ENCODE results near the gene IZUMO4.

The IZUMO4 gene

GRCh38 chr19:2096480-2097202 is at the start of gene IZUMO4:
Gene IZUMO4 (plus strand): TSS chr19:2096915. CDS start chr19:2096946, 31 bp downstream.
- Histone ChIP-seq H3K27ac (ENCODE audit: low read depth, low read length) (peak within 1 kb of the TSS; percentile 80), H2AFZ (ENCODE audit: low read length, unreplicated experiment) (no peak within 1 kb of the TSS), H3K36me3 (ENCODE audit: insufficient read depth, low read length) (no peaks in the 10 kb centered on the region), H3K4me3 (ENCODE audit: low read depth, low read length) (peak within 1 kb of the TSS; percentile 93), H3K79me2 (ENCODE audit: control insufficient read depth, insufficient read depth, low read length, unreplicated experiment) (peaks cover 30% of the 10 kb centered on the region), H3K27me3 (ENCODE audit: insufficient read depth, low read length) (no peaks in the 10 kb centered on the region), H3K4me1 (ENCODE audit: control insufficient read depth, insufficient read depth, low read length, unreplicated experiment) (peaks cover 9% of the 10 kb centered on the region)

- H3K36me3 ChIP-seq (ENCODE audit: insufficient read depth, low read length): no peaks in the 10 kb centered on the region
- H3K27ac ChIP-seq (ENCODE audit: low read depth, low read length): no peak overlapping the region; the same call in 1 of the 2 replicates
- peaks cover 35% of the 10 kb centered on the region for H3K4me1 ChIP-seq (ENCODE audit: control insufficient read depth, insufficient read depth, low read length, unreplicated experiment)
- H2AFZ ChIP-seq (ENCODE audit: low read length, unreplicated experiment): no peak overlapping the region
- H3K4me3 ChIP-seq (ENCODE audit: low read depth, low read length): no peak overlapping the region
- peaks cover 35% of the 10 kb centered on the region for H3K79me2 ChIP-seq (ENCODE audit: control insufficient read depth, insufficient read depth, low read length, unreplicated experiment)
- no peaks in the 10 kb centered on the region for H3K27me3 ChIP-seq (ENCODE audit: insufficient read depth, low read length)
Measured at GRCh38 chr19:2047076-2047448, 49.7 kb upstream of the IZUMO4 start.

- Histone ChIP-seq H3K4me1 (ENCODE audit: control insufficient read depth, insufficient read depth, low read length, unreplicated experiment) (peaks cover 38% of the 10 kb centered on the region), H3K4me3 (ENCODE audit: low read depth, low read length) (no peak overlapping the region; the same call in 1 of the 2 replicates), H3K27ac (ENCODE audit: low read depth, low read length) (peak overlapping the region; percentile 34; the same call in 1 of the 2 replicates), H3K36me3 (ENCODE audit: insufficient read depth, low read length) (no peaks in the 10 kb centered on the region), H2AFZ (ENCODE audit: low read length, unreplicated experiment) (no peak overlapping the region), H3K79me2 (ENCODE audit: control insufficient read depth, insufficient read depth, low read length, unreplicated experiment) (peaks cover 35% of the 10 kb centered on the region), H3K27me3 (ENCODE audit: insufficient read depth, low read length) (no peaks in the 10 kb centered on the region)
Measured at GRCh38 chr19:2047449-2048103, 49.1 kb upstream of the IZUMO4 start.

GRCh38 chr19:2048104-2048958 is 48.4 kb upstream of the IZUMO4 start:
- peaks cover 38% of the 10 kb centered on the region for H3K4me1 ChIP-seq (ENCODE audit: control insufficient read depth, insufficient read depth, low read length, unreplicated experiment)
- peaks cover 35% of the 10 kb centered on the region for H3K79me2 ChIP-seq (ENCODE audit: control insufficient read depth, insufficient read depth, low read length, unreplicated experiment)
- H3K36me3 ChIP-seq (ENCODE audit: insufficient read depth, low read length): no peaks in the 10 kb centered on the region
- H3K4me3 ChIP-seq (ENCODE audit: low read depth, low read length): peak overlapping the region; percentile 97
- H2AFZ ChIP-seq (ENCODE audit: low read length, unreplicated experiment): no peak overlapping the region
- no peaks in the 10 kb centered on the region for H3K27me3 ChIP-seq (ENCODE audit: insufficient read depth, low read length)
- H3K27ac ChIP-seq (ENCODE audit: low read depth, low read length): peak overlapping the region; percentile 34; the same call in 1 of the 2 replicates

GRCh38 chr19:2048959-2049740 is 47.6 kb upstream of the IZUMO4 start:
- peak overlapping the region; percentile 48 for H3K27ac ChIP-seq (ENCODE audit: low read depth, low read length)
- peaks cover 38% of the 10 kb centered on the region for H3K4me1 ChIP-seq (ENCODE audit: control insufficient read depth, insufficient read depth, low read length, unreplicated experiment)
- H2AFZ ChIP-seq (ENCODE audit: low read length, unreplicated experiment): no peak overlapping the region
- no peaks in the 10 kb centered on the region for H3K36me3 ChIP-seq (ENCODE audit: insufficient read depth, low read length)
- H3K27me3 ChIP-seq (ENCODE audit: insufficient read depth, low read length): no peaks in the 10 kb centered on the region
- peak overlapping the region; percentile 97 for H3K4me3 ChIP-seq (ENCODE audit: low read depth, low read length)
- peaks cover 35% of the 10 kb centered on the region for H3K79me2 ChIP-seq (ENCODE audit: control insufficient read depth, insufficient read depth, low read length, unreplicated experiment)

GRCh38 chr19:2049741-2050348 is 46.9 kb upstream of the IZUMO4 start:
- Histone ChIP-seq H3K4me3 (ENCODE audit: low read depth, low read length) (peak overlapping the region; percentile 97), H3K36me3 (ENCODE audit: insufficient read depth, low read length) (no peaks in the 10 kb centered on the region), H2AFZ (ENCODE audit: low read length, unreplicated experiment) (no peak overlapping the region), H3K27me3 (ENCODE audit: insufficient read depth, low read length) (no peaks in the 10 kb centered on the region), H3K27ac (ENCODE audit: low read depth, low read length) (peak overlapping the region; percentile 48), H3K79me2 (ENCODE audit: control insufficient read depth, insufficient read depth, low read length, unreplicated experiment) (peaks cover 35% of the 10 kb centered on the region), H3K4me1 (ENCODE audit: control insufficient read depth, insufficient read depth, low read length, unreplicated experiment) (peaks cover 40% of the 10 kb centered on the region)

GRCh38 chr19:2050349-2050990 is 46.2 kb upstream of the IZUMO4 start:
- no peak overlapping the region for H2AFZ ChIP-seq (ENCODE audit: low read length, unreplicated experiment)
- H3K27me3 ChIP-seq (ENCODE audit: insufficient read depth, low read length): no peaks in the 10 kb centered on the region
- peaks cover 41% of the 10 kb centered on the region for H3K4me1 ChIP-seq (ENCODE audit: control insufficient read depth, insufficient read depth, low read length, unreplicated experiment)
- H3K27ac ChIP-seq (ENCODE audit: low read depth, low read length): peak overlapping the region; percentile 48; the same call in 1 of the 2 replicates
- H3K79me2 ChIP-seq (ENCODE audit: control insufficient read depth, insufficient read depth, low read length, unreplicated experiment): peaks cover 35% of the 10 kb centered on the region
- H3K4me3 ChIP-seq (ENCODE audit: low read depth, low read length): peak overlapping the region; percentile 97
- H3K36me3 ChIP-seq (ENCODE audit: insufficient read depth, low read length): no peaks in the 10 kb centered on the region

- Histone ChIP-seq H2AFZ (ENCODE audit: low read length, unreplicated experiment) (peak within 1 kb of the TSS; percentile 85), H3K79me2 (ENCODE audit: control insufficient read depth, insufficient read depth, low read length, unreplicated experiment) (peaks cover 35% of the 10 kb centered on the region), H3K4me1 (ENCODE audit: control insufficient read depth, insufficient read depth, low read length, unreplicated experiment) (peaks cover 48% of the 10 kb centered on the region), H3K4me3 (ENCODE audit: low read depth, low read length) (peak within 1 kb of the TSS; percentile 97), H3K27ac (ENCODE audit: low read depth, low read length) (peak within 1 kb of the TSS; percentile 48; the same call in 1 of the 2 replicates), H3K36me3 (ENCODE audit: insufficient read depth, low read length) (no peaks in the 10 kb centered on the region), H3K27me3 (ENCODE audit: insufficient read depth, low read length) (no peaks in the 10 kb centered on the region)
Measured at GRCh38 chr19:2050991-2051772, 45.5 kb upstream of the IZUMO4 start, which contains the start of gene MKNK2. Gene MKNK2 (minus strand): TSS chr19:2051244. CDS start chr19:2050851, 393 bp downstream.

Data from ACC112 (cell line).